Activated T-helper 1 cell treated with anti-CD3 and anti-CD28 coated beads, Interleukin-2, amount 50 U/mL, for 16 hours (primary cell): ENCODE measurements around the gene CCDC86.

ENCODE experiments used
- DNase-seq, 2 donors: peaks; one replicate each; pipeline ENCODE4 v3.0.0-alpha.2; 2020; ENCODE audit warnings: low read depth in 1 of 2, low spot score in 1 of 2

The CCDC86 gene

GRCh38 chr11:60852982-60853950, 11.4 kb downstream of the CCDC86 start:
- no peak for DNase-seq

- no peak for DNase-seq
Observed at GRCh38 chr11:60854140-60854846, 12.4 kb downstream of the CCDC86 start.

GRCh38 chr11:60854847-60855725, 13.2 kb downstream of the CCDC86 start:
- DNase-seq = no peak

DNA sequence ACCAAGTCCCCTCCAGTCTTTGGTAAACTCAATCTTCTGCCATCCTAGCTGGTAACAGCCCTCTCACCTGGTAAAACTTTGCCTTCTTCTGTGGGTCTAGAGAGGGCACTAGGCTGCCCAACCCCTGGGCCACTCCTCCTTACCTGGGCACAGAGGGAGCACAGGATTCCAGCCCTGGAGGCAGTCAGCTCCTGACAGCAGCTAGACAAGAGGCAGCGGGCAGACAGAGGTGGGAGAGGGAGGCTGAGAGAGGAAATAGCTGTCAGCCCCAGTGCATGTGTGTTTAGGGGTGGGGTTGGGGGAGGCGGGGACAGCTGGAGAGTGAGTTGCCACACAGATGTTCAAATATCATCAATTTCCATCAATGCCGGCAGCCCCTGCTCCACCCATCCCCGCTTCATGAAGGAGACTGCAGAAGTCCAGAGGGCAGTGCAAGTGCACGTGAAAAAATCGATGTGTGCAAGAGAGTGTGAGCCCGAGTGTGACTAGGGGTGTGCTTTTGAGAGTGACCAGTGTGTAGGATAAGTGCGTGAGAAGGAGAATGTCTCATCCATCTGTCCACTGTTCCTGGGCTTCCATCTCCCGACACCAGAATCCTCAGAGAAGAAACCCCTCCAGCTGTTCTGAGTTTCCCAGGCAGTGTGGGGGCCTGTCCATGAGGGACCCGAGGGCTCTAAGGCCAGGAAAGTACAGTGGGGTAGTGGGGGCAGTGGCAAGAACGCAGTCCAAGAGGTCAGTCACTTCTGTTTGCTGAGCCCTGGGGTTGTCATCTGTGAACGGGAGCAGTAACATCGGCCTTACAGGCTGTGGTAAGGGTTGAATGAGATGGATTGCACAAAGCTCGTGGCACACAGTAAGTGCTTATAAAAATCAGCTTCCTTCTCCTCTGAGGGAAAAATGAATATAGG, 14.1 kb downstream of the CCDC86 start, which contains the start of gene PTGDR2:
PTGDR2 (minus strand) TSS at position 225 of the 908 bp plus-strand sequence. CDS start 2,228 bp downstream, outside the sequence.
- no peak for DNase-seq

DNA sequence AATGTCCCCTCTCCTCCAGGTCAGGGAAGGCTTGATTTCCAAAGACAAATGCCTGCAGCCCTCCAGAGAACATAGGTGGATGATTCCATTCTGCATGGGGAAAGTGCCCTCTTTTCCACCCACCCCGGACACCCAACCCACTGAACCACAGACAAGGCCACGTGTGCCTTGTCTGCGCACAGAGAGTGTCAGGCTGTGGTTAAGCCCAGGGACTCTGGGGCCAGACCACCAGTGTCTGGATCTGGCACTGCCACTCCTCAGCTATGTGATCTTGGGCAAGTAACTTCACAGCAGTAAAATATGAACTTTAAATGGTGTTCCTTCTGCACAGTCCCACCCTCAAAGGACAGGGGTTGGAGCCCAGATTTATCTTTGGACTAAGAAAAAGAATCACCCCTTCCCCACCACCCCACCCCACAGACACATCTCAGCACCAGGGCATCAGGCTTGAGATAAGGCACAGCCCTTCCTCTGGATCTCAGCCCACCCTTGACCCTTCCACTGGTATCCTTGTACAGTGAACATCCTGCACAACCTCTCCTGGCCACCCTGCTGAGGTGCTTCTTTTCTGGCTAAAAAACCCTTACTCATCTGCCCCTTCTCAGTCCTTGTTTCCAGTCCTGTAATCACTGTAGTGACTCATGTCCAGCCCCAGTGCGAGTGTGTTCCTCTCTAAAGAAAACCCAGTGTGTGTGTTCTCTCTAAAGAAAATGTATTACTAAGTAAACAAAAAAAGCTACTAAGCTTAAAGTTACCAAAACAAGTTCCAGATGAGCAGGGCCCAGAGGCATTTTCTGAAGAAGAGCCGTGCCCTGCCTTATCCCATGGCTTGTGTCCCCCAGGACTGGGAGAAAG, 15.7 kb downstream of the CCDC86 start:
- no peak for DNase-seq

GRCh38 chr11:60858236-60858635, 16.3 kb downstream of the CCDC86 start:
- no peak for DNase-seq

GRCh38 chr11:60858731-60859464, 17.0 kb downstream of the CCDC86 start:
- no peak for DNase-seq

DNA sequence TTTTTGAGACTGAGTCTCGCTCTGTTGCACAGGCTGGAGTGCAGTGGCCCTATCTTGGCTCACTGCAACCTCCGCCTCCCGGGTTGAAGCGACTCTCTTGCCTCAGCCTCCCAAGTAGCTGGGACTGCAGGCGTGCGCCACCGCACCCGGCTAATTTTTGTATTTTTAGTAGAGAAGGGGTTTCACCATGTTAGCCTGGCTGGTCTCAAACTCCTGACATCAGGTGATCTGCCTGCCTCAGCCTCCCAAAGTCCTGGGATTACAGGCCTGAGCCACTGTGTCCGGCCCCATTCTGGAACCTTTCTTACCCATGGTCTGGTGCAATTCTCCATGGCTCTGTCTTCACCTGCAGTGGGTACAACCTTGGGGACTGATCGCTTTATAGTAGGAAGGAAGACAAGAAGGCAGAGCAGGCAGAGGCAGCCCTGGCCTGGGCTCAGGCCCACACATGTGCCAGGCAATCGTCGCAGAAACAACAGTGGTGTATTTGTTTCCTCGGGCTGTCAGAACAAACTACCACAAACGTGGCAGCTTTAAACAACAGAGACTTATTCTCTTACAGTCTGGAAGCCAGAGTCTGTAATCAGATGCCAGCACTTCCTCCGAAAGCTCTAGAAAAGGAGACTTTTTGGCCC, 17.8 kb downstream of the CCDC86 start:
- DNase-seq = no peak

GRCh38 chr11:60860943-60861342, 19.0 kb downstream of the CCDC86 start:
- no peak for DNase-seq

GRCh38 chr11:60862171-60862570, 20.3 kb downstream of the CCDC86 start:
- DNase-seq = no peak

GRCh38 chr11:60863550-60864521, 21.9 kb downstream of the CCDC86 start:
- DNase-seq = no peak

- DNase-seq = no peak
Observed at GRCh38 chr11:60864856-60865513, 23.1 kb downstream of the CCDC86 start.

DNA sequence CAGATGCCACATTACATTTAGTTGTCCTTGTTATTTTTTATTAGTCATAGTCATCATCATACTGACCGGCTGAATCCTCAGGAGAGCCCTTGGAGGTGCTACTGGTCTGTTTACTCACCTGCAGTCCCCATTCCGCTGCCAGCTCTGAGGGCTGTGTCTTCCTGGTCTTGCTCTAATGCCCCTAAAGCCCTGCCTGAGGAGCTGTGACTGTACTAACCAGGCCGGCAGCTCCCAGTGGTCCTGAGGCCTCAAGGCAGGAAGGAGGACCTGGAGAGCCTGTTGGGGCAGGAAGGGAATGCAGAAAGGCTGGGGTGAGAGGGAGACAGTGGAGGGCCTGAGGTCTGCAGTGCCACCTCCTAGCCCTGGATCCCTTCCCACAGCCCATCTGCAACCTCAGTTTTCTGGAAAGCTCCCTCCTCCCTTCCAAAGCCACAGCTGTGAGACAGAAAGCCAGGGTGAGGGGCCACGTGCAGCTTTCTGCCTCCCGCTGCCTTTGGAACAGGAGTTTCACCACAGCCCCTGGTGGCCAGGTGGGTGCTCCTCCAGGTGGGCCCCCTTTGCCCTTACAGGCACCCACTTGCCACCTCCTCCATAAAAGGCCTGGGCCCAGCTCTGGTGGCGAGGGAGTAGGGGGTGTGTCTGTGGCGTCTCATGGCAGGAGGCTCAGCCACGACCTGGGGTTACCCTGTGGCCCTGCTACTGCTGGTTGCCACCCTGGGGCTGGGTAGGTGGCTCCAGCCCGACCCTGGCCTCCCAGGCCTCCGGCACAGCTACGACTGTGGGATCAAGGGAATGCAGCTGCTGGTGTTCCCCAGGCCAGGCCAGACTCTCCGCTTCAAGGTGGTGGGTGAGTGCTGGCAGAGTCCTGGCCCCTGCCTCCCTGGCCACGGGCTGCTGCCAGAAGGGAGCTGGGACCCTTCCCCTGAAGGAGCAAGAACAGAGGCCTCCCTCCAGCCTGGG, 25.3 kb downstream of the CCDC86 start, which contains the start of gene ZP1:
ZP1 (plus strand) TSS at position 632 of the 960 bp plus-strand sequence; CDS start at position 652, 20 bp downstream.
- no peak for DNase-seq

DNA sequence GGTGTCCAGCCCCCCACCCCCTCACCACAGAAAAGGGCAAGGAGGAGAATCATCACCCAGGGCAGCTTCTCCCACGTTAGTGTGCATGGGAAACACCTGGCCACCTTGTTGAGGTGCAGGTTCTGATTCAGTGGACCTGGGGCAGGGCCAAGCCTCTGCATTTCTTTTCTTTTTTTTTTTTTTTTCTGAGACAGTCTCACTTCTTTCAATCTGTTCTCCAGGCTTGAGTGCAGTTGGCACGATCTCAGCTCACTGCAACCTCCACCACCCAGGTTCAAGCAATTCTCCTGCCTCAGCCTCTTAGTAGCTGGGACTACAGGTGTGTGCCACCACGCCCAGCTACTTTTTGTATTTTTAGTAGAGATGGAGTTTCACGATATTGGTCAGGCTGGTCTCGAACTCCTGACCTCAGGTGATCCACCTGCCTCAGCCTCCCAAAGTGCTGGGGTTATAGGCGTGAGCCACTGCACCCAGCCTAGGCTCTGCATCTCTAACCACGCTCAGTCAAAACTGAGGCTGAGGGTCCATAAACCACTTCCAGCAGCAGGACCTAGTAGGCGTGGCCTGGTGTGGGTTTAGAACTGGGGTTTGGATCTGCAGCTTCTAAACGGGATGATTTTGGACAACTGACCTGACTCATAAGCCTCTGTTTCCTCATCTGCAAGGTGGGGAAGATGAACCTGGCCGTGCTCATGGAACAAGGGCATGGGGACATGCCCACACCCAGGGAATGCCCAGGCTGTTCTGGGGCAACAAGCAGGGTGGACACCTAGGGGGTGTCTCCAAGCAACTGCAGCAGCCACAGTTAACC, 26.2 kb downstream of the CCDC86 start:
- DNase-seq = no peak
